LHCN-M2 (cell line): Measurements from ENCODE around the gene MAB21L3. TPM values are rescaled to one million over a fixed set of nuclear protein-coding genes. Genes with fewer than 3 reads are reported as not detected.
A peak's percentile ranks its signal among the peaks of the same experiment; 100 is the strongest.

Source experiments
- DNase-seq: peaks from one replicate; pipeline ENCODE4 v3.0.0-alpha.2; 2012; ENCODE audit warnings: low read depth
- total RNA-seq: library from RNA; depleted of rRNA; stranded (reverse); fragments of >200 nt; gene quantifications from 2 replicates; pipeline ENCODE4 v1.2.3, GENCODE V29; 2014

MAB21L3 gene
- total RNA-seq, 1 experiment from 2014 or later, result 0.06 TPM

DNA sequence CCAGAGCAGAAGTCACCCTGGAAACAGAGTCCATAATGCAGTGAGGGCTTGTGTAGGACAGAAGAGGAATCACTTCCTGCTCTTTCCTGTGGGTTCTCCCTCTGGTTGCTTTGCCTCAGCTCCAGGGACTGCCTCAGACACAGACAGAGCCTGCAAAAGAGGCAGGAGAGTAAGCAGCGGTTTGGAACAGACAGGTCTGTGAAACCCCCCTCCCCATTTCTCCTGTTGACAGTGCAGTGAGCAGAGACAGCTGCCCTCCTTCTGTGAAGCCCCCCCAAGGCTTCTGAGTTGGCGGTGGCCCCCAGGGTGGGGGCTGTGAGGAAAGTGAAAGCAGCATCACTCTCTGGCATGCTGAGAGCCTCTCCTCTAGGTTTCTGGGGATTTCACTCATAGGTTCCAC is 53.0 kb downstream of the MAB21L3 start:
- DNase-seq, result no peak

DNA sequence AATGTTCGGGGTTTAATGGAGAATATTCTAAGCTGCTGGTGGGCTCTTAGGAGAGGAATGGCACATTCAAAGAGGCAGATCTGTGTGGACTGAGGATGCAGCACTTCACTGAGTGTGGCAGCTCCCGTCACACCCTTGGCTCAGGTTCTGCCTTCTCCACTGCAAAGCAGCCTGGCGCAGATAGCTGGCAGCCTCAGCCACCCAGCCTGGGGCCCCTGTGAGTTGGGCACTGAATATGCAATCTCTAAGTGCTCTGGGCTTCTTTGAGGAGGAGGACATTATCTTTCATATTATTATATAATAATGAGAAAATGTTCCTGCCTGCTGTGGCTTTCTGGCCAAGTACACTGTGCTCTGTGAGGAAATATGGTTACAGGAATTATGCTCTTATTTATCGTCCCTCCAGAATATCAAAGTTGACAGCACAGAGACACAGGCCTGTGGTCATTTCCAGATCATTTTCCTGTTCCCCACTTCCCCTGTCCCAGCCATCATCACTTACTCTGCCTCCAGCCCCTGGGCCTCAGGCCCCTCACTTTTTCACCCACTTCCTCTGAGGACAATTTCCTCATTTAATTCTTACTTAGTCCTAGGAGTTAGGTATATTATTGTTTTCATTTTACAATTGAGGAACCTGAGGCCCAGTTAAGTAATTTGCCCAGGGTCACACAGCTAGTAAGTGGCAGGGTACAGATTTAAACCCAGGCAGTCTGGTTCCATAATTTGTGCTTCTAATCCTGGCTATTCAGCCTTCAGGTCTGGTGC is 53.6 kb downstream of the MAB21L3 start:
- DNase-seq, result no peak

- DNase-seq, result no peak
Observed at GRCh38 chr1:116165572-116165971, 54.4 kb downstream of the MAB21L3 start.

DNA sequence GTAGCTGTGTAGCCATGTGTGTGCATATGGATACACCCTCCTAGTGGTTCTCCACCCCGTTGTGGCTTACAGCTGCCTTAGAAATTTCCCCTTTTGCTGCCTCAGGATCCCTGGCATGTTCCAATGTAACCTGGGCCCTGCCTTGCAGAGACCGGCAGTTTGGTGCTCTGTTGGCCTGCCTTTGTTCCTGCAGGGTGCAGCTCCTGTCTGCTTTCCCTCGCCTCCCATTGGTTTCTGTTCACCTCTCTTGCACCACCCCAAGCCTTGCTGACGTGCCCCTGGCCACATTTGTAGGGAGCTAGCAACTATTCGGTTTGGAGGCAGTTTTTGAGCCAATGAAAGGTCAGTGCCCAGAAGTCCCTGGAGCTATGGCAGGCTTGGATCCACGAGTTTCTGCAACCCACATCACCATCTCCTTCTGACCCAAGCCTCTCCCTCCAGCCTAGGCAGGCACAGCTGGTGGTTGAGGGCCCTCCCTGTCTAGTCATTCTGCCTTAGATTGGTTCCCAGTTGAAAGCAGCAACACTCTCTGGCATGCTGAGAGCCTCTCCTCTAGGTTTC is 54.9 kb downstream of the MAB21L3 start:
- no peak for DNase-seq

DNA sequence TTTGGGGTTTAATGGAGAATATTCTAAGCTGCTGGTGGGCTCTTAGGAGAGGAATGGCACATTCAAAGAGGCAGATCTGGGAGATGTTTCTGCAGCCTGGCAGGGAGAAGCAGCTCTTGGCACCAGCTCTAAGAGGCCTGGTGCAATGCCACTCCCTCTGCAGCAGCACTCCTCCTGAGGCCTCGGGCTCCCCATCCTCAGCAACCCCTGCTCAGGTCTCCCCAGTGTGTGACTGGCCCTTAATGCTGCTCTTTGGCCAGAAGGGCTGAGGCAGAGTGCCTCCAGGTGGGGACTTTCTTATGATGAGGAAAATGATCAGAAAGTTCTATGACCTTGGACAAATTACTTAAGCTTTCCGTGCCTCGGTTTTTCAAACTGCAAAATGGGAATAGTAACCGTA is 55.5 kb downstream of the MAB21L3 start:
- no peak for DNase-seq

- no peak for DNase-seq
Observed at GRCh38 chr1:116167625-116168276, 56.6 kb downstream of the MAB21L3 start.

- peak; percentile 15 for DNase-seq
Observed at GRCh38 chr1:116168277-116169032, 57.3 kb downstream of the MAB21L3 start.

- DNase-seq, result no peak
Observed at GRCh38 chr1:116169898-116170297, 58.7 kb downstream of the MAB21L3 start.

DNA sequence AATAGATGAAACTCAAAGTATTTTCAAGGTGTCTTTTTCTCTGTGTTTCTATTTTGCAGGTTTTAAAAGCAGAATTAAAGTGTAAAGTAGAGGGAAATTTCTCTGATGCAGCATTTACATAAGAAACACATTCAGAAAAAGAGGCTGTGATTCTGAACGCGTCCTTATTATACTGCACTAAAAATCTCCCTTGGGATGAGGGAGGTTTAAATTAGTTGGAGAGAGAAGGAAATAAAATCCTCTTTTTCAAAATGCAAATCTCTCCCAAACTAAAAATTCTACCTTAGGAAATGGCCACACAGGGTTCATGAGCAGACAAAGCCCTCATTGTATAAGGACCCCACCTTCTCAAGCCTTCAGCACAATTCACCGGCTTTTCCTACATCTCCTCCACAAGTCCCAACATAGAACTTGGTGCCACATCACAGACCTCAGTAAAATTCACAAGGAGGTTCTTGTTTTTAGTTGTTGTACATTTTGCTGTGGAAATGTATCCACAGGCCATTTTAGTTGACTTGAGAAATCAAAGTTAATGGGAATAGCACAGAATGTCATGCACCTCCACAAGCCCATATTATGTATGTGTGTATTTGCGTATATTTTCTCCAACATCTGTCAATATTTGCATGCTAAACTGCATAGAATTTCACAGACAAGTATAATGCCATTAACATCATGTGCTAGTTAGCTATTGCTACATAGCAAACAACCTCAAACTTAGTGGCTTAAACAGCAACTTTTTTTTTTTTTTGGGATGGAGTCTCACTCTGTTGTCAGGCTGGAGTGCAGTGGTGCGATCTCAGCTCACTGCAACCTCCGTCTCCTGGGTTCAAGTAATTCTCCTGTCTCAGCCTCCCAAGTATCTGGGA is 59.8 kb downstream of the MAB21L3 start:
- no peak for DNase-seq

GRCh38 chr1:116172666-116173065 is 61.5 kb downstream of the MAB21L3 start:
- DNase-seq, result no peak

- DNase-seq, result no peak
Observed at GRCh38 chr1:116175611-116176010, 64.4 kb downstream of the MAB21L3 start.

- no peak for DNase-seq
Observed at GRCh38 chr1:116176306-116176789, 65.1 kb downstream of the MAB21L3 start.

- no peak for DNase-seq
Observed at GRCh38 chr1:116177861-116178260, 66.7 kb downstream of the MAB21L3 start.

- no peak for DNase-seq
Observed at GRCh38 chr1:116178837-116179236, 67.6 kb downstream of the MAB21L3 start.

- no peak for DNase-seq
Observed at GRCh38 chr1:116179419-116179818, 68.2 kb downstream of the MAB21L3 start.

GRCh38 chr1:116179964-116180363 is 68.8 kb downstream of the MAB21L3 start:
- no peak for DNase-seq

DNA sequence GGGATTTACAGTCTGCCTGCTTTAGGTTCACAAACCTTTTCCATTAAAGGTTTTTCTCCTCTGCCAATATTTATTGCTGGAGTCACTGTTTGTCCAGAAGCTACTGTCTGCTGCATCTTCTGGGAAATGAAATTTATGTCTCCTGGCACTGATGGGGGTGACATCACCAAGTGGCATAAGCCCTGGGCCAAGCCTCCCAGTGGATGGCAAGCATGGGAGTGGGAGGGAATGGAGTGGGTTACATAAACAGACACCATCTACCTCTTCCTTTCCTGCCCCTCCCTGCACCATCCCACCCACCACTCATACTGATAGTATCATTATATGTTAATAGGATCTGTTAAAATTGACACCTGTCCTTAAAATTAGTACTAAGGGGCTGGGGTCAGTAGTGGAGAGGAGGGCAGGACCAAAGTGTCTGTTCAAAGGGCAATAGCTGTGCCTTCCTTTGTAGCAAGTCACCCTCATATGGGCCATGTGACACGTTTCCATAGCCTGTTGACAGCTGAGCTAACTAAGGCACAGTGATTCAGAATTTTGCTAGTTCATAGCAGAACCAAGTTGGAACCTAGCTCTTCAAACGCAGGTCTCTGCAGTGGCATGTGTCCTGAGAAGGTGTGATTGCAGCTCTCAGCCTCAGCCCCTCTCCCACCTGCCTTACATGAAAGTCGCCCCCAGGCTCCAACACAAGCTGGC is 71.0 kb downstream of the MAB21L3 start:
- no peak for DNase-seq
